Stimulated activated effector memory CD8-positive, alpha-beta T cell treated with anti-CD3 and anti-CD28 coated beads, Interleukin-12 subunit alpha, Interleukin-12 subunit beta, amount 100 ng/mL, for 72 hours (primary cell): ENCODE data around the gene BMP4.

Experiments
- ATAC-seq: fragments of 150-1000 bp; cut with Tn5 transposase; 2 replicates; pipeline ENCODE4 v1.10.0; 2021
- DNase-seq, 2 donors: peaks; one replicate each; pipeline ENCODE4 v3.0.0; 2021 to 2022; ENCODE audit warnings: low spot score in 2 of 2
- H3K27ac Mint-ChIP-seq: one replicate; pipeline ENCODE4 v1.8.0; 2022; ENCODE audit warnings: mild to moderate bottlenecking, mixed read lengths
- H3K36me3 Mint-ChIP-seq: one replicate; pipeline ENCODE4 v1.8.0; 2022; ENCODE audit warnings: mild to moderate bottlenecking, mixed read lengths
- H3K4me1 Mint-ChIP-seq: one replicate; pipeline ENCODE4 v1.8.0; 2022; ENCODE audit warnings: mixed read lengths
- H3K4me3 Mint-ChIP-seq: one replicate; pipeline ENCODE4 v1.8.0; 2022; ENCODE audit warnings: mild to moderate bottlenecking, mixed read lengths
- H3K9me3 Mint-ChIP-seq: one replicate; pipeline ENCODE4 v1.8.0; 2022; ENCODE audit warnings: mixed read lengths

The BMP4 gene

GRCh38 chr14:53900499-53900898 is 56.1 kb downstream of the BMP4 start:
- no peak overlapping the region for H3K4me3 Mint-ChIP-seq
- peaks cover 14% of the 10 kb centered on the region for H3K9me3 Mint-ChIP-seq
- ATAC-seq: no peak

More at GRCh38 chr14:53900499-53900898, 56.1 kb downstream of the BMP4 start:
- no peak for DNase-seq
- Mint-ChIP-seq H3K36me3 (no peaks in the 10 kb centered on the region), H3K27ac (no peak overlapping the region), H3K4me1 (no peaks in the 10 kb centered on the region)
